Islet of Langerhans (tissue), 1 donor: ENCODE results near the gene ZNF488.

Source experiments
- FAIRE-seq: peaks from one replicate; lab custom pipeline; 2011; peaks lifted over from hg19 to GRCh38; lab: Jason Lieb, UNC

Gene ZNF488

GRCh38 chr10:47381427-47382379 lies 2.4 kb downstream of the ZNF488 start:
- no peak for FAIRE-seq

GRCh38 chr10:47381103-47381395 lies 3.0 kb downstream of the ZNF488 start:
- no peak for FAIRE-seq

- FAIRE-seq, result no peak
These were observed 3.6 kb downstream of the ZNF488 start for GRCh38 chr10:47380341-47381102.

- no peak for FAIRE-seq
These were observed 4.2 kb downstream of the ZNF488 start for GRCh38 chr10:47379901-47380300.

- FAIRE-seq, result no peak
These were observed 4.7 kb downstream of the ZNF488 start for GRCh38 chr10:47379445-47379785.

GRCh38 chr10:47378606-47379444 lies 5.3 kb downstream of the ZNF488 start:
- FAIRE-seq, result no peak

GRCh38 chr10:47378183-47378510 lies 5.9 kb downstream of the ZNF488 start:
- no peak for FAIRE-seq

GRCh38 chr10:47376522-47377220 lies 7.4 kb downstream of the ZNF488 start:
- no peak for FAIRE-seq

- no peak for FAIRE-seq
These were observed 9.2 kb downstream of the ZNF488 start for GRCh38 chr10:47374611-47375536.

GRCh38 chr10:47372726-47373125 lies 11.4 kb downstream of the ZNF488 start:
- FAIRE-seq, result no peak

GRCh38 chr10:47371629-47372485 lies 12.2 kb downstream of the ZNF488 start:
- FAIRE-seq, result no peak

GRCh38 chr10:47370878-47371277 lies 13.2 kb downstream of the ZNF488 start:
- no peak for FAIRE-seq

- FAIRE-seq, result no peak
These were observed 13.9 kb downstream of the ZNF488 start for GRCh38 chr10:47370015-47370767.

- FAIRE-seq, result no peak
These were observed 14.7 kb downstream of the ZNF488 start for GRCh38 chr10:47369251-47369894.

GRCh38 chr10:47368431-47369180 lies 15.5 kb downstream of the ZNF488 start:
- no peak for FAIRE-seq

- FAIRE-seq, result no peak
These were observed 16.4 kb downstream of the ZNF488 start for GRCh38 chr10:47367646-47368045.

- FAIRE-seq, result no peak
These were observed 17.2 kb downstream of the ZNF488 start for GRCh38 chr10:47366731-47367460.
